GM10266 (cell line): Measurements from ENCODE around the gene TSSC4.
"Not testable (repeated sequence)": the region's sequence is repeated elsewhere in the genome, so short reads cannot be mapped to it uniquely, and the experiment has no call there.

ENCODE experiments used
- DNase-seq: peaks from one replicate; pipeline ENCODE4 v3.0.0; 2012; ENCODE audit errors: extremely low spot score
- CTCF ChIP-seq: IDR thresholded peaks from 2 replicates; pipeline ENCODE4 v1.5.1; 2012; ENCODE audit warnings: mild to moderate bottlenecking, low read depth; ENCODE audit not compliant: control insufficient read depth, insufficient read depth; ENCODE audit errors: missing control alignments

Gene TSSC4

GRCh38 chr11:2359557-2359956, 41.0 kb upstream of the TSSC4 start:
- no peak for TF ChIP-seq CTCF
- no peak for DNase-seq

- TF ChIP-seq CTCF = no peak
- DNase-seq = no peak
These were observed 40.4 kb upstream of the TSSC4 start for GRCh38 chr11:2360081-2360642.

- DNase-seq = no peak
- no peak for TF ChIP-seq CTCF
These were observed 39.0 kb upstream of the TSSC4 start for GRCh38 chr11:2361565-2361964.

- TF ChIP-seq CTCF = no peak
- no peak for DNase-seq
These were observed 38.1 kb upstream of the TSSC4 start for GRCh38 chr11:2362414-2362813.

GRCh38 chr11:2363130-2363529, 37.4 kb upstream of the TSSC4 start:
- DNase-seq = no peak
- no peak for TF ChIP-seq CTCF

GRCh38 chr11:2363577-2364370, 36.8 kb upstream of the TSSC4 start:
- TF ChIP-seq CTCF = no peak
- DNase-seq = no peak

GRCh38 chr11:2364386-2364785, 36.2 kb upstream of the TSSC4 start:
- DNase-seq = not testable (repeated sequence)
